Measurements from ENCODE around the gene BUB1. TPM values are rescaled to one million over a fixed set of nuclear protein-coding genes. Genes with fewer than 3 reads are reported as not detected.

BUB1 gene
- total and polyA plus RNA-seq, 9 of the 15 experiments (the other 6 are each of a cell fraction or from before 2014, with no cell fraction given) = 73.4 to 247 (median 118) TPM

- TF ChIP-seq ZMIZ1 (IDR thresholded peaks at IDR 0.05; ENCODE audit: low read depth in 2 of 2, low read length in 2 of 2) = no peak
- no peak for TF ChIP-seq RHOXF2B (CRISPR knock-in tag; conservative IDR thresholded peaks at IDR 0.05)
- no peak for TF ChIP-seq PHF8 (IDR thresholded peaks at IDR 0.05; ENCODE audit: borderline replicate concordance, low read length)
- TF ChIP-seq TFAM (CRISPR knock-in tag; conservative IDR thresholded peaks at IDR 0.05) = no peak
- TF ChIP-seq, protein P1, sequence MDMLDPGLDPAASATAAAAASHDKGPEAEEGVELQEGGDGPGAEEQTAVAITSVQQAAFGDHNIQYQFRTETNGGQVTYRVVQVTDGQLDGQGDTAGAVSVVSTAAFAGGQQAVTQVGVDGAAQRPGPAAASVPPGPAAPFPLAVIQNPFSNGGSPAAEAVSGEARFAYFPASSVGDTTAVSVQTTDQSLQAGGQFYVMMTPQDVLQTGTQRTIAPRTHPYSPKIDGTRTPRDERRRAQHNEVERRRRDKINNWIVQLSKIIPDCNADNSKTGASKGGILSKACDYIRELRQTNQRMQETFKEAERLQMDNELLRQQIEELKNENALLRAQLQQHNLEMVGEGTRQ (CRISPR knock-in tag; IDR thresholded peaks at IDR 0.05) = no peak
- TF ChIP-seq BRD9 (IDR thresholded peaks at IDR 0.05; ENCODE audit: low read depth, partially characterized antibody) = peak; percentile 9
- TF ChIP-seq, protein P2, sequence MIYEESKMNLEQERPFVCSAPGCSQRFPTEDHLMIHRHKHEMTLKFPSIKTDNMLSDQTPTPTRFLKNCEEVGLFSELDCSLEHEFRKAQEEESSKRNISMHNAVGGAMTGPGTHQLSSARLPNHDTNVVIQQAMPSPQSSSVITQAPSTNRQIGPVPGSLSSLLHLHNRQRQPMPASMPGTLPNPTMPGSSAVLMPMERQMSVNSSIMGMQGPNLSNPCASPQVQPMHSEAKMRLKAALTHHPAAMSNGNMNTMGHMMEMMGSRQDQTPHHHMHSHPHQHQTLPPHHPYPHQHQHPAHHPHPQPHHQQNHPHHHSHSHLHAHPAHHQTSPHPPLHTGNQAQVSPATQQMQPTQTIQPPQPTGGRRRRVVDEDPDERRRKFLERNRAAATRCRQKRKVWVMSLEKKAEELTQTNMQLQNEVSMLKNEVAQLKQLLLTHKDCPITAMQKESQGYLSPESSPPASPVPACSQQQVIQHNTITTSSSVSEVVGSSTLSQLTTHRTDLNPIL (CRISPR knock-in tag; IDR thresholded peaks at IDR 0.05) = 0 out of 2 replicates have a peak, but pooled peaks have one; percentile 54
- TF ChIP-seq OTX1 (CRISPR knock-in tag; IDR thresholded peaks at IDR 0.05) = no peak
- no peak for TF ChIP-seq ZNF175 (CRISPR knock-in tag; IDR thresholded peaks at IDR 0.05; ENCODE audit: low read depth)
These were observed 834 bp upstream of the BUB1 start (continued) for GRCh38 chr2:110678457-110679336.

Data from K562 (cell line).